H1 (cell line): ENCODE measurements around the gene CAV1. TPM values are rescaled to one million over a fixed set of nuclear protein-coding genes. Genes with fewer than 3 reads are reported as not detected.

Experiments
- CEBPB ChIP-seq: IDR thresholded peaks from 2 replicates; pipeline ENCODE4 v1.6.1; 2012; ENCODE audit warnings: low read depth, low read length
- EGR1 ChIP-seq: IDR thresholded peaks from 2 replicates; pipeline ENCODE4 v1.6.1; 2011; ENCODE audit warnings: low read depth, low read length, borderline replicate concordance
- HDAC2 ChIP-seq, 2 experiments: fragments of 300-600 bp in 1 of 2; sonication (generic) in 1 of 2; IDR thresholded peaks; 2 replicates each; pipeline ENCODE4 v1.6.1; 2011 to 2012; ENCODE audit warnings: low read depth in 2 of 2, low read length in 2 of 2, mild to moderate bottlenecking in 2 of 2, moderate library complexity in 2 of 2, borderline replicate concordance in 1 of 2, inconsistent platforms in 1 of 2
- JUND ChIP-seq: IDR thresholded peaks from 2 replicates; pipeline ENCODE4 v1.6.1; 2011; ENCODE audit warnings: mild to moderate bottlenecking, improper control_type of control experiment, low read length
- POU5F1 ChIP-seq: IDR thresholded peaks from 2 replicates; pipeline ENCODE4 v1.6.1; 2011; ENCODE audit warnings: low read depth, mild to moderate bottlenecking, low read length, moderate library complexity
- RAD21 ChIP-seq, 2 experiments: IDR thresholded peaks in 1 of 2; conservative IDR thresholded peaks in 1 of 2; 2 replicates each; pipeline ENCODE4 v1.6.1; 2011; ENCODE audit warnings: low read depth in 2 of 2, low read length in 2 of 2, improper control_type of control experiment in 1 of 2, inconsistent platforms in 1 of 2, mild to moderate bottlenecking in 1 of 2, moderate library complexity in 1 of 2
- SP1 ChIP-seq: IDR thresholded peaks from 2 replicates; pipeline ENCODE4 v1.6.1; 2011; ENCODE audit warnings: low read depth, low read length
- polyA plus RNA-seq, 7 experiments: library from polyadenylated mRNA; depleted of rRNA in 3 of 7; stranded (reverse) in 5 of 7; unstranded in 2 of 7; fragments of >200 nt in 5 of 7; fragments of 200-250 nt in 2 of 7; gene quantifications; 1 replicate in 5 of 7; 2 replicates in 1 of 7; 4 replicates in 1 of 7; pipeline versions ENCODE4 v1.2.1 to v1.2.3, GENCODE V29; 2011 to 2013; ENCODE audit warnings: missing spikeins in 2 of 7, mixed read lengths in 2 of 7
- total RNA-seq: library from RNA; stranded (reverse); fragmentation: NEBNext Ultra II Directional; extraction: Animal tissue kit (Norgen Biotek cat#: 25700); gene quantifications from 2 replicates; pipeline ENCODE4 v1.2.1, GENCODE V29; 2021

The CAV1 gene
- total and polyA plus RNA-seq, 2 of the 8 experiments (the other 6 are each of a cell fraction or from before 2014, with no cell fraction given) = 16.3 to 21.8 TPM

GRCh38 chr7:116496653-116497052, 28.2 kb upstream of the CAV1 start (continued):
- TF ChIP-seq EGR1 (no peak), HDAC2 (IDR thresholded peaks at IDR 0.05; ENCODE audit: borderline replicate concordance in 1 of 2, low read depth in 2 of 2, low read length in 2 of 2) (no peak), SP1 (no peak), JUND (no peak), CEBPB (no peak), RAD21 (IDR thresholded peaks at IDR 0.05 in 1 of 2, conservative IDR thresholded peaks at IDR 0.05 in 1 of 2; ENCODE audit: low read depth in 2 of 2, low read length in 2 of 2) (no peak), POU5F1 (no peak)
- TF ChIP-seq, all 59 proteins: peak for 0
